GM13976 (cell line): ENCODE measurements around the gene EAF1.

Source experiments
- DNase-seq: peaks from one replicate; pipeline ENCODE4 v3.0.0; 2012; ENCODE audit warnings: low spot score
- in situ Hi-C: fragments of 300-500 bp; cut with MboI; formaldehyde crosslinking; loops from one replicate; pipeline ENCODE4 v1.12.0; 2022; ENCODE audit warnings: low sequenced_read_pairs, mixed read lengths, inconsistent platforms; ENCODE audit not compliant: unreplicated experiment
- TF ChIP-seq, protein P1 (sequence below): IDR thresholded peaks from 2 replicates; pipeline ENCODE4 v1.5.1; 2012; ENCODE audit warnings: borderline replicate concordance, mild to moderate bottlenecking; ENCODE audit not compliant: insufficient read depth; ENCODE audit errors: extremely low read depth, missing control alignments, control extremely low read depth

The EAF1 gene

DNA sequence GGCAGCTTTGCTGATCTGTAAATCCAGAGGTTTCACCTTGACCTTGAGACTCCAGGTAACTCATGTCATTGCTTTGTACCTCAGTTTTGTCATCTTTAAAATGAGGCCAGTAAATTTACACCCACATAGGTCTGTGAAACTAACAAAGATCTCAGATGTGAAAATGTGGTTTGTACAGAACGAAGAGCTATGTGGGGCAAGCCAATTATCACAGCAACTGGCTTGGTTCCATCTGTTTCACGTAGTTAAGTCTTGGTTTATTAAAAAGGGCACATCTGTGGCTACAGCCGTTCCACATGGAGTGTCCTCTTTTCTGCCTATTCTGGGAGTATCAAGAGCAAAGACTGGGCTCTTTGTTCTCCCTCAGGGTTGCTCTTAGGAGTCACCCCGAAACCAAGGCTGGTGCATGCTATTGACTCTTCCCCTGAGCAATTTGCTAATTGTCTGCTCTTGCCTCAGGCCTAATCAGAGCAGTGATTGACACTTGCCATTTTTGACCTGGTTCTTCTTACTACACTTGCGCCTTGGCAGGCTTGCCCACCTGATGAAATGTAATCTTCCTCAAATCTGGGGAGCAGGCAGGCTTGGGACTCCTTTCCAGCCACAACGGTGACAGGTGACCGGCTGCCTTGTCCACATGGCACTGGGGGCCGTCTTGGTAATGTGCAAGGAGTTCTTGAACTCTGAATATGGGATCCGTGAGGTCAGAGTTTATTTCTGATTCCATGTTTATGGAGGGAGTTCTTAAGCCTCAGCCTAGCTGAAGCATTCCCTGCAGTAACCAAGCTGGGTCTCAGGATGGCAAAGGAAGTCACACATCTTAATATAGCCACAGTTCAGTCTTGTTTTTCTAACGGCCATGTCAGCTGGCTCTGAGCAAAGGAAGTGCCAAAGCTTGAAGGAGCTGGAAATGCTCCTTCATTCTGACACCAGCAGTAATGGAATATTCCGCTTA, 40.1 kb downstream of the EAF1 start:
- in situ Hi-C loops: no loop called here
- TF ChIP-seq, protein P1, sequence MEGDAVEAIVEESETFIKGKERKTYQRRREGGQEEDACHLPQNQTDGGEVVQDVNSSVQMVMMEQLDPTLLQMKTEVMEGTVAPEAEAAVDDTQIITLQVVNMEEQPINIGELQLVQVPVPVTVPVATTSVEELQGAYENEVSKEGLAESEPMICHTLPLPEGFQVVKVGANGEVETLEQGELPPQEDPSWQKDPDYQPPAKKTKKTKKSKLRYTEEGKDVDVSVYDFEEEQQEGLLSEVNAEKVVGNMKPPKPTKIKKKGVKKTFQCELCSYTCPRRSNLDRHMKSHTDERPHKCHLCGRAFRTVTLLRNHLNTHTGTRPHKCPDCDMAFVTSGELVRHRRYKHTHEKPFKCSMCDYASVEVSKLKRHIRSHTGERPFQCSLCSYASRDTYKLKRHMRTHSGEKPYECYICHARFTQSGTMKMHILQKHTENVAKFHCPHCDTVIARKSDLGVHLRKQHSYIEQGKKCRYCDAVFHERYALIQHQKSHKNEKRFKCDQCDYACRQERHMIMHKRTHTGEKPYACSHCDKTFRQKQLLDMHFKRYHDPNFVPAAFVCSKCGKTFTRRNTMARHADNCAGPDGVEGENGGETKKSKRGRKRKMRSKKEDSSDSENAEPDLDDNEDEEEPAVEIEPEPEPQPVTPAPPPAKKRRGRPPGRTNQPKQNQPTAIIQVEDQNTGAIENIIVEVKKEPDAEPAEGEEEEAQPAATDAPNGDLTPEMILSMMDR: no peak
- DNase-seq: no peak

DNA sequence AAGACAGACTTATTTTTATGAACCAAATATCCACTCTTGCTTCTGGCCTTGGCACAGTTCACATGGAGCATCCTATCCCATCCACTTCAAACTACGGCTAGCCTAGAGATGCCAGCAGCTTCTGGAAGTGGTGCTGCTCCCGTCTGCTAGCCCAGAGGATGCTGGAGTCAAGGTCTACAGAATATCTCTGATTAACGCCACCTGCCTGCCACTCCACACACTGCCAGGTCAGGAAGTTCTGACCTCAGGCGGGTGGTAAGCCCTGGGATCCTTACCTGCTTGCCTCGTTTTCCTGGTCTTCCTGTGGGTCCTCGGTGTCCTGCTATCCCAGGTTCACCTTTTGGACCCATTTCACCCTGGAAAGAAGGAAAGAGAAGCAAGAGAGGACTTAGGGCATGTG, 42.9 kb downstream of the EAF1 start:
- in situ Hi-C loops: no loop called here
- TF ChIP-seq, protein P1: no peak
- DNase-seq: no peak

DNA sequence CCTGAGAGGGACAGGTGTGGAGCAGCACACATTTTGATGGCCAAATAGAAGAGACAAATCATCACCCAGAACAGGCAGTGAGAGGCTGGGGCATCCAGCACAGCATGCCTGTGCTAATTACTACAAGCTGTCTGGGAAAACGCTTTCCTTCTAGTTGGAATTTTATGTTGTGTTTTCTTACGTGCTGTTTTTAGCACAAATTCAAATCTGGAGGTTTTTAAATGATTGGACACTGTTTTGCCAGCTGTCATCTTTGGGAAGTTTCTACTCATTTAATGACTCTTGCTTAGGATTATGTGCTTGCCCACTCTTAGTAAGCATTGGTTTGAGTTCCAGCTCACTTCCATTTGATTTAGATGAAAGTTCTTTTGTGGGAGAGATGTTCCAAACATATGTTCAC, 43.5 kb downstream of the EAF1 start:
- TF ChIP-seq, protein P1: no peak
- in situ Hi-C loops: no loop called here
- DNase-seq: no peak

DNA sequence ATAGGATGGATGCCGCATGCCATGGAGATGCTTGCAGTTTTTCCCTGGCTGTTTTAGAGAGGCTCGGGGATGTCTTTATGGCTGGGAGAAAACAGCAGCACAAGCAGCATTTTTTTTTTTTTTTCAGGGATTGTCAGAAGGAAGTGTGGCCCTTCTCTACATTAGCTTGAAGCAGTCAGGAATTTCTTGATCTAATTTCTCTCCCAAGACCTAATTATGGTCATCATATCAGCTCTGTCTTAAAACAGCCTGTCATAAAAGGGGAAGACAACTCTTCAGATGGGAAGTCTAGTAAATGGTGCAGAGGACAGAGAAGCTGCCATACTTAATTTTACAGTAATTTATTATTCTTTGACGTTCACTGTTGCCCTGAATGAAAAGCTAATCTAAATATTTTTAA, 44.5 kb downstream of the EAF1 start:
- in situ Hi-C loops: no loop called here
- TF ChIP-seq, protein P1: no peak
- DNase-seq: no peak

DNA sequence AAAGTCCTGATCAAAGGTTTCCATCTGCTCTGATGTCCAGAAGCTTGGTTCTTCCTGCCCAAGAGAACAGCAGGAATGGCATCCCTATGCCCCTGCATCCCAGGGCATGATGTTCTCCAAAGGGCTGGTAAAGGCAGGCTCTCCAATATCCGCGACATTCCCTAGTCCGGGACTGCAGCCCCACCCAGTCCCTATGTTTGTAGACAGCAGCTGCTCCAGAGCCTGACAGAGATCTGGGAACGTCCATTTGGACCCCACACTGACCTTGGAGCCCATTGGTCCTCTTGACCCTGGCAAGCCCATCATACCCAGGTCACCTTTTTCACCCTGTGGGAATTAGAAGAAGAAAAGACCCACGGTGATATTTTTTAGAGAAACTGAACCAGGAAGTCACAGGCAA, 47.8 kb downstream of the EAF1 start:
- in situ Hi-C loops: no loop called here
- TF ChIP-seq, protein P1: no peak
- no peak for DNase-seq

DNA sequence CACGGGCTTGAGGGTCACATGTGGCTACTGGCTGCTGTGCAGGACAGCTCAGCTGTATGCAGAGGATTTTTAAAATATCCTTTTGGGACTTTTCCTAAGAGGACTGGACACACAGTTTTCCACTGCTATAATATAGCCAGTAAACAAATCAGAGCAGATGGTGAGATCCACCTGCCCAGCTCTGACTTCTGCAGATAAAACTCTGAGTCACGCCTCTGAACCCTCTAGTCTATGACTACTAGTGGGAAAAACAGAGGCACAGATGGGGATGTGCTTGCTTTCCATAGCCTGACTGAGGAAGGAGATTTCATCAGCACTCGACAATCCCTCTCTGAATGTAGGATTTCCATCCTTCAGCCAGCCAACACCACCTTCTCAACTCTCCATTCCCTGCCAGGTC, 49.0 kb downstream of the EAF1 start:
- DNase-seq: no peak
- in situ Hi-C loops: no loop called here
- TF ChIP-seq, protein P1: no peak
